Endothelial cell (in vitro differentiated cells): ENCODE measurements around the gene C5orf15. TPM values are rescaled to one million over a fixed set of nuclear protein-coding genes. Genes with fewer than 3 reads are reported as not detected.

ENCODE experiments used
- DNase-seq: peaks from one replicate; pipeline ENCODE4 v3.0.0; 2021; ENCODE audit warnings: low spot score
- H3K27ac Mint-ChIP-seq: one replicate; pipeline ENCODE4 v1.8.0; 2021; ENCODE audit warnings: mixed read lengths, inconsistent platforms; ENCODE audit not compliant: unreplicated experiment
- H3K27me3 Mint-ChIP-seq: one replicate; pipeline ENCODE4 v1.8.0; 2021; ENCODE audit warnings: mild to moderate bottlenecking, moderate library complexity, mixed read lengths, inconsistent platforms; ENCODE audit not compliant: unreplicated experiment
- H3K36me3 Mint-ChIP-seq: one replicate; pipeline ENCODE4 v1.8.0; 2021; ENCODE audit warnings: mild to moderate bottlenecking, low read depth, mixed read lengths, inconsistent platforms; ENCODE audit not compliant: unreplicated experiment
- H3K4me1 Mint-ChIP-seq: one replicate; pipeline ENCODE4 v1.8.0; 2021; ENCODE audit warnings: mild to moderate bottlenecking, mixed read lengths, inconsistent platforms; ENCODE audit not compliant: unreplicated experiment
- H3K4me3 Mint-ChIP-seq: one replicate; pipeline ENCODE4 v1.8.0; 2021; ENCODE audit warnings: mild to moderate bottlenecking, mixed read lengths, inconsistent platforms; ENCODE audit not compliant: unreplicated experiment
- H3K9me3 Mint-ChIP-seq: one replicate; pipeline ENCODE4 v1.8.0; 2021; ENCODE audit warnings: mixed read lengths, inconsistent platforms; ENCODE audit not compliant: unreplicated experiment
- CTCF ChIP-seq: fragments of 200-600 bp; sonication (generic); IDR thresholded peaks from one replicate; pipeline ENCODE4 v1.5.0; 2021; ENCODE audit warnings: antibody characterized with exemption; ENCODE audit not compliant: unreplicated experiment
- total RNA-seq: library from RNA; stranded (reverse); fragmentation: NEBNext Ultra II Directional; extraction: Animal tissue kit (Norgen Biotek cat#: 25700); gene quantifications from one replicate; pipeline ENCODE4 v1.2.1, GENCODE V29; 2021; ENCODE audit not compliant: unreplicated experiment

C5orf15 gene
- total RNA-seq, 1 donor from 2014 or later: 35.5 TPM

DNA sequence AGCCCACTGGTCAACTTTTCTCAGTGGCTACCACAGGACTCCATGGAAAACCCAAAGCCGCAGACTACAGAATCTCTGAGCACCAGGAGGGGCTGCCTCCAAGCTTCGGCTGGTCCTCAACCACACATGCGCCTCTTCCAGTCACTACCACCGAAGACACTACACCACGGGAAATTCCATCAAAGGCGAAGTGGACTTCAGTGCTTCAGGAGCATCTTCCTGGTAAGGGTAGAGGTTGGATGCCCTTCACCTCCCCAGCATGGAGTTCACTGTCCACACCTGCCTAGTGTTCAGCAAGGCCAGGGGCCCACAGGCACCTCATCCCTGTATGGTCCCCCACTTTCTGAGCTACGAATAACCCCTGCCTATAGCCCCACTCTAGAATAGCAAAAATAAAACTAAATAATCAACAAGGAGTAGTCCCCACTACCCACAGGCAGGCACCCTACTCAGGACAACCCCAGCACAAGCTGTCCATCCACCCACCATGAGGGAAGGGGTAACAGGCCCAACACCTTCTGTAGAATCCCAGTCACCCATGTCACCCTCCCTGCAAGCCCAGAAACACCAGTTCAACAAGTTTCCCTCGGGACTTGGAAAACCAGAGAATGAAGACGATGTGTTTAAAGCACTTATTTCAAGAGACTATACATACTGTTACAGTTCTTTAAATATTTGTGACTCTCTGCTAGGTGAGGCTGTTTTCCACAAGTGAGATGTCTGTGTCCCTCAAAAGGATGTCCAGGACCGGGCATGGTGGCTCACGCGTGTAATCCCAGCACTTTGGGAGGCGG is 33.7 kb upstream of the C5orf15 start:
- peak overlapping the region; percentile 68 for H3K4me3 Mint-ChIP-seq
- no peak for TF ChIP-seq CTCF
- peaks cover 17% of the 10 kb centered on the region for H3K27me3 Mint-ChIP-seq
- H3K4me1 Mint-ChIP-seq: peaks cover 38% of the 10 kb centered on the region
- H3K27ac Mint-ChIP-seq: no peak overlapping the region
- no peak for DNase-seq
- peaks cover 6% of the 10 kb centered on the region for H3K36me3 Mint-ChIP-seq
- no peaks in the 10 kb centered on the region for H3K9me3 Mint-ChIP-seq

DNA sequence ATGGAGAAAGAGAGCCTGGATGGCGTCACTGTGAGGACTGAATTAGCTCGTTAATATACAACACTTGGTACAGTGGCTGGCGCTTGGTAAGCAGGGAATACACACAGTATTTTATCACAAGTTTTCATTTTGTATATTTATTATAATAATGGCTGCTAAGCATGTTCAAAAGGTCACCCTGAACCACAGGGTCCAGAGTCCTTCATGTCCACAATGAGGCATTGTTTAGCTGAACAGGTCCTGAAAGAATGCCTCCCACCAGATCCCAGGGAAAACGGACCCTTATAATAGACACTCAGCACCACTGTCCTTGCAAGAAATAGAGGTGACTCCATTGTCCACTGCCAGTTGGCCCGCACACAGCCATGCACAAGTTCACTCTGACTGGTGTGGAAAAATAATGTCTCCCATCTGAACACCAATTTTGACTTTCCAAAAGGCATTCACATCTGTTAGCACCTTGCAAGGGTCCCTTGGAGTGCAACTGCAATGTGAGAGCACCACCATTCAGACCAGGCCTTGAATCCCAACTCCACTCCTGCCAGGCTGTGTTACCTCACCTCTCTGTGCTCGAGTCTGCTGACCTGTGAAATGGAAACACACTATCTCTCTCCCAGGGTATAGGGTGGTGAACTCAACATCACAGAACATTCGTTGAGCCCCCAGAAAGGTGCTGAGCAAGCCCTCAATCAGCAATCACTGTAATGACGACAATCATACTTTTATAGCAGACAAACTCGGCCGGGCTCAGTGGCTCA is 32.5 kb upstream of the C5orf15 start:
- Mint-ChIP-seq H3K9me3 (no peaks in the 10 kb centered on the region), H3K4me3 (no peak overlapping the region), H3K4me1 (peaks cover 45% of the 10 kb centered on the region), H3K27ac (peak overlapping the region; percentile 22), H3K36me3 (peaks cover 6% of the 10 kb centered on the region), H3K27me3 (peaks cover 16% of the 10 kb centered on the region)
- TF ChIP-seq CTCF: no peak
- DNase-seq: no peak

DNA sequence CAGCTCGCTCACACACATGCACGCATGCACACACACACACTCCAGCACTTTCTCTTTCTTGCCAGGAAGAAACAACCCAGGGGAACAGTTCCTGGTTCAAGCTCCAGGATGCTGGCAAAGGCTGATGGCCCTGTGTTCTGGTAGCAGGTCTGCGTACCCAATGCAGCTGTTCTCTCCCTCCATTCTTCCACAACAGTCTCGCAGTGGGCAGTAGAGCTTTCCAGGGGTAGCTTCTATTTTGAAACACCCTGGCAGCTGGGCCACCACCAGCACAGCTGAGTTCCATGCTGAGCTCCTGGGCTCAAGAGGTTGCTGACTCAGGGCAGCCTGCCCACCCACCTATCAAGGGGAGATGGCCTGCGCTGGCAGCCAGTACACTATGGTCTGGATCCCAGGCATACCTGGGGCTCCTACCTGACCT is 31.7 kb upstream of the C5orf15 start:
- Mint-ChIP-seq H3K4me3 (no peak overlapping the region), H3K27me3 (peaks cover 13% of the 10 kb centered on the region), H3K4me1 (peaks cover 46% of the 10 kb centered on the region), H3K9me3 (no peaks in the 10 kb centered on the region), H3K36me3 (peaks cover 6% of the 10 kb centered on the region), H3K27ac (no peak overlapping the region)
- no peak for DNase-seq
- TF ChIP-seq CTCF: no peak

GRCh38 chr5:133998807-133999206 is 30.4 kb upstream of the C5orf15 start:
- peaks cover 6% of the 10 kb centered on the region for H3K36me3 Mint-ChIP-seq
- no peak overlapping the region for H3K4me3 Mint-ChIP-seq
- peaks cover 54% of the 10 kb centered on the region for H3K4me1 Mint-ChIP-seq
- H3K27ac Mint-ChIP-seq: no peak overlapping the region
- no peaks in the 10 kb centered on the region for H3K9me3 Mint-ChIP-seq
- no peak for TF ChIP-seq CTCF
- H3K27me3 Mint-ChIP-seq: peaks cover 14% of the 10 kb centered on the region
- DNase-seq: no peak

DNA sequence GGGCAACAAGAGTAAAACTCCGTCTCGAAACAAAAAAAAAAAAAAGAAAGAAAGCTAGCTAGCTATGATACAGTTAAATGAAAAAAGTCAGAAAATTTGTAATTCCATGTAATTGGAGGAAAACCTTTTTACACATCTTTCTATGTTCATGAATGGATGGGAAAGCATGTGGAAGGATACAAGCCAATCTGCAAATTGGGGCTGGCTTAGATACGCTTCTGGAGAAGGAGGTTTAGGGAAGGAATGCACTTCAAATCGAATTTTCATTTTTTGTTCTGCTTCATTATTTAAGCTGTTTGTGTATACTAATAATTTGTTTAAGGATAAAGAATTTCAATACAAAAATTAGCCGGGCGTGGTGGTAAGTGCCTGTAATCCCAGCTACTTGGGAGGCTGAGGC is 29.6 kb upstream of the C5orf15 start:
- no peak for TF ChIP-seq CTCF
- Mint-ChIP-seq H3K36me3 (peaks cover 6% of the 10 kb centered on the region), H3K4me1 (peaks cover 47% of the 10 kb centered on the region), H3K9me3 (no peaks in the 10 kb centered on the region), H3K4me3 (no peak overlapping the region), H3K27ac (peak overlapping the region; percentile 24), H3K27me3 (peaks cover 7% of the 10 kb centered on the region)
- DNase-seq: no peak
